Ishikawa (cell line): ENCODE measurements around the gene ZNF789.

Experiments
- CEBPB ChIP-seq: IDR thresholded peaks from 2 replicates; pipeline ENCODE4 v1.6.1; 2012
- CREB1 ChIP-seq: IDR thresholded peaks from 2 replicates; pipeline ENCODE4 v1.6.1; 2012; ENCODE audit warnings: low read depth
- EP300 ChIP-seq: IDR thresholded peaks from 2 replicates; pipeline ENCODE4 v1.6.1; 2012; ENCODE audit warnings: borderline replicate concordance
- NFIC ChIP-seq: IDR thresholded peaks from 2 replicates; pipeline ENCODE4 v1.6.1; 2012
- RAD21 ChIP-seq: IDR thresholded peaks from 2 replicates; pipeline ENCODE4 v1.6.1; 2012; ENCODE audit warnings: low read depth
- TAF1 ChIP-seq: IDR thresholded peaks from 2 replicates; pipeline ENCODE4 v1.6.1; 2012; ENCODE audit warnings: low read depth, mild to moderate bottlenecking
- TCF12 ChIP-seq: IDR thresholded peaks from 2 replicates; pipeline ENCODE4 v1.6.1; 2012; ENCODE audit warnings: low read depth
- ZBTB7A ChIP-seq: IDR thresholded peaks from 2 replicates; pipeline ENCODE4 v1.6.1; 2012; ENCODE audit warnings: low read depth
- TF ChIP-seq, protein P1 (sequence below): IDR thresholded peaks from 2 replicates; pipeline ENCODE4 v1.6.1; 2012
- TF ChIP-seq, protein P2 (sequence below): IDR thresholded peaks from 2 replicates; pipeline ENCODE4 v1.6.1; 2012; ENCODE audit warnings: low read depth, mild to moderate bottlenecking

DNA sequence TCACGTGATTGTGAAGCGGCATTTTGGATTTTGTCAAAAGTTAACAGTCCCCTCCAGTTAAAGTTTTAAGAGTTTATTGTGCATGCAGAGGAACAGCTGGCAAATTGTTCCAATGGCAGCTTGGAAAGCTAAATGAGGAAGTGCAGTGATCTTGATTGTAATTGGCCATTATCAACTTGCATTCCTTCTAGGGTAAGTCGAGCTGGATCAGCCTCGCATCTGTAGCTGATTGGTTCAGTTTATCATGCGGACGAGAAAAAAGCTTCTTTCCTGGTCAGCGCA is 566 bp downstream of the ZNF789 start:
- TF ChIP-seq ZBTB7A, result no peak
- TF ChIP-seq, protein P1, sequence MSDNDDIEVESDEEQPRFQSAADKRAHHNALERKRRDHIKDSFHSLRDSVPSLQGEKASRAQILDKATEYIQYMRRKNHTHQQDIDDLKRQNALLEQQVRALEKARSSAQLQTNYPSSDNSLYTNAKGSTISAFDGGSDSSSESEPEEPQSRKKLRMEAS, result no peak
- TF ChIP-seq, protein P2, sequence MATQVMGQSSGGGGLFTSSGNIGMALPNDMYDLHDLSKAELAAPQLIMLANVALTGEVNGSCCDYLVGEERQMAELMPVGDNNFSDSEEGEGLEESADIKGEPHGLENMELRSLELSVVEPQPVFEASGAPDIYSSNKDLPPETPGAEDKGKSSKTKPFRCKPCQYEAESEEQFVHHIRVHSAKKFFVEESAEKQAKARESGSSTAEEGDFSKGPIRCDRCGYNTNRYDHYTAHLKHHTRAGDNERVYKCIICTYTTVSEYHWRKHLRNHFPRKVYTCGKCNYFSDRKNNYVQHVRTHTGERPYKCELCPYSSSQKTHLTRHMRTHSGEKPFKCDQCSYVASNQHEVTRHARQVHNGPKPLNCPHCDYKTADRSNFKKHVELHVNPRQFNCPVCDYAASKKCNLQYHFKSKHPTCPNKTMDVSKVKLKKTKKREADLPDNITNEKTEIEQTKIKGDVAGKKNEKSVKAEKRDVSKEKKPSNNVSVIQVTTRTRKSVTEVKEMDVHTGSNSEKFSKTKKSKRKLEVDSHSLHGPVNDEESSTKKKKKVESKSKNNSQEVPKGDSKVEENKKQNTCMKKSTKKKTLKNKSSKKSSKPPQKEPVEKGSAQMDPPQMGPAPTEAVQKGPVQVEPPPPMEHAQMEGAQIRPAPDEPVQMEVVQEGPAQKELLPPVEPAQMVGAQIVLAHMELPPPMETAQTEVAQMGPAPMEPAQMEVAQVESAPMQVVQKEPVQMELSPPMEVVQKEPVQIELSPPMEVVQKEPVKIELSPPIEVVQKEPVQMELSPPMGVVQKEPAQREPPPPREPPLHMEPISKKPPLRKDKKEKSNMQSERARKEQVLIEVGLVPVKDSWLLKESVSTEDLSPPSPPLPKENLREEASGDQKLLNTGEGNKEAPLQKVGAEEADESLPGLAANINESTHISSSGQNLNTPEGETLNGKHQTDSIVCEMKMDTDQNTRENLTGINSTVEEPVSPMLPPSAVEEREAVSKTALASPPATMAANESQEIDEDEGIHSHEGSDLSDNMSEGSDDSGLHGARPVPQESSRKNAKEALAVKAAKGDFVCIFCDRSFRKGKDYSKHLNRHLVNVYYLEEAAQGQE, result no peak
- no peak for TF ChIP-seq RAD21
- no peak for TF ChIP-seq TCF12
- no peak for TF ChIP-seq CREB1
- TF ChIP-seq NFIC, result no peak
- no peak for TF ChIP-seq EP300
- no peak for TF ChIP-seq TAF1
- TF ChIP-seq CEBPB, result no peak
